Activated CD8-positive, alpha-beta T cell treated with anti-CD3 and anti-CD28 coated beads for 36 hours (primary cell): ENCODE data around the gene C16orf86. TPM values are rescaled to one million over a fixed set of nuclear protein-coding genes. Genes with fewer than 3 reads are reported as not detected.
A peak's percentile ranks its signal among the peaks of the same experiment; 100 is the strongest.

Source experiments
- ATAC-seq: fragments of 200-7000 bp; cut with Tn5 transposase; one replicate; pipeline ENCODE4 v1.10.0; 2021; ENCODE audit warnings: mild to moderate bottlenecking, moderate library complexity
- CTCF ChIA-PET: fragments of 350-600 bp; sonication (Branson Sonifier 250); formaldehyde crosslinking; loops from one replicate; lab custom pipeline; 2021; ENCODE audit warnings: antibody characterized with exemption; lab: Charles Lee
- POLR2A ChIA-PET: fragments of 350-600 bp; sonication (Branson Sonifier 250); formaldehyde crosslinking; loops from one replicate; lab custom pipeline; 2021; ENCODE audit warnings: antibody characterized with exemption; lab: Charles Lee
- DNase-seq: peaks from one replicate; pipeline ENCODE4 v3.0.0-alpha.2; 2020
- H3K27ac Mint-ChIP-seq: one replicate; pipeline ENCODE4 v1.8.0; 2021; ENCODE audit warnings: mild to moderate bottlenecking, mixed read lengths
- H3K27me3 Mint-ChIP-seq: one replicate; pipeline ENCODE4 v1.8.0; 2021; ENCODE audit warnings: mixed read lengths
- H3K36me3 Mint-ChIP-seq: one replicate; pipeline ENCODE4 v1.8.0; 2021; ENCODE audit warnings: low read depth, mixed read lengths
- H3K4me1 Mint-ChIP-seq: one replicate; pipeline ENCODE4 v1.8.0; 2021; ENCODE audit warnings: low read depth, mixed read lengths
- H3K4me3 Mint-ChIP-seq: one replicate; pipeline ENCODE4 v1.8.0; 2021; ENCODE audit warnings: mild to moderate bottlenecking, moderate library complexity, mixed read lengths
- H3K9me3 Mint-ChIP-seq: one replicate; pipeline ENCODE4 v1.8.0; 2021; ENCODE audit warnings: mixed read lengths
- CTCF ChIP-seq: fragments of 200-600 bp; IDR thresholded peaks from one replicate; pipeline ENCODE4 v1.8.0; 2022; ENCODE audit warnings: antibody characterized with exemption, mild to moderate bottlenecking
- intact Hi-C: fragments of 100-400 bp; cut with micrococcal nuclease; formaldehyde crosslinking; loops from one replicate; pipeline ENCODE4 v1.10.0; 2022
- total RNA-seq, 2 experiments: library from RNA; stranded (reverse); gene quantifications; one replicate each; pipeline ENCODE4 v1.2.3, GENCODE V29; 2021

C16orf86 gene
- total RNA-seq, 2 experiments from 2014 or later: 2.8 to 4.7 TPM

DNA sequence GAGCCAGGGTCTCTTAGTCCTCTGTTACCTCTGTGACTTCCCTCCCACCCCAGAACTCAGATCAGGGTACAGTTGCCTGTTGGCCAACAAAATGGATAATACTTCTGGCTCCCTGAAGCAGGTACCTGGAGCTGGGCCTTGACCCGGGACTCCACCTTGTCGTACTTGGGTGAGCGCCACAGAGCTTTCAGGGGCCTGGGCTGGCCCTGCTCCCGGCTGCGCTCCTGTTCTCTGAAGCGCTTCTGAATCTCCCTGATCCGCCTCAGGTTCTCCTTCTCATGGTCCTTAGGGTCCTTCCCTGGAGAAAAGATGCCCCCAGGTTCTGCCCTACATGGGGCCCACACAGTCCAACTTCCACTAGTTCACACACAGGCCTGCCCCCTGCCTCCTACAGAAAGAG lies 1.7 kb upstream of the C16orf86 start:
- intact Hi-C loops: loop anchor here (10.0 kb wide), 1 partner anchor 270 kb away; the partner anchor contains the start of genes CTRL and PSMB10
- H3K27me3 Mint-ChIP-seq: no peaks in the 10 kb centered on the region
- DNase-seq (no peak), ATAC-seq (no peak)
- ChIA-PET CTCF (interaction anchor here (0.6 to 14.7 kb wide), 7 partner anchors 20 to 184 kb away, joined by 3 to 154 read pairs (median 4); partner anchors contain the start of genes ATP6V0D1, CARMIL2, CTCF and RIPOR1), POLR2A (interaction anchor here (0.5 to 3.4 kb wide), 4 partner anchors 12 to 102 kb away, joined by 3 to 14 read pairs (median 4); partner anchors contain the start of gene CARMIL2)
- no peak overlapping the region for H3K27ac Mint-ChIP-seq
- H3K9me3 Mint-ChIP-seq: no peaks in the 10 kb centered on the region
- peak overlapping the region; percentile 15 for H3K4me3 Mint-ChIP-seq
- peaks cover 3% of the 10 kb centered on the region for H3K36me3 Mint-ChIP-seq
- peaks cover 19% of the 10 kb centered on the region for H3K4me1 Mint-ChIP-seq
- TF ChIP-seq CTCF: no peak

GRCh38 chr16:67665598-67665997 lies 1.0 kb upstream of the C16orf86 start:
- Mint-ChIP-seq H3K4me1 (peaks cover 19% of the 10 kb centered on the region), H3K27ac (no peak overlapping the region), H3K9me3 (no peaks in the 10 kb centered on the region), H3K4me3 (peak overlapping the region; percentile 76), H3K27me3 (no peaks in the 10 kb centered on the region), H3K36me3 (peaks cover 3% of the 10 kb centered on the region)
- intact Hi-C loops: loop anchor here (10.0 kb wide), 1 partner anchor 269 kb away; the partner anchor contains the start of genes CTRL and PSMB10
- ChIA-PET POLR2A (interaction anchor here (0.5 to 3.4 kb wide), 5 partner anchors 13 to 128 kb away, joined by 3 to 14 read pairs (median 4); partner anchors contain the start of gene CARMIL2), CTCF (interaction anchor here (0.7 to 14.7 kb wide), 6 partner anchors 21 to 151 kb away, joined by 3 to 154 read pairs (median 14); partner anchors contain the start of genes CARMIL2 and CTCF)
- ATAC-seq: no peak
- no peak for TF ChIP-seq CTCF
- DNase-seq: no peak

GRCh38 chr16:67666032-67666551 lies 522 bp upstream of the C16orf86 start:
- peaks cover 19% of the 10 kb centered on the region for H3K4me1 Mint-ChIP-seq
- CTCF ChIA-PET: interaction anchor here (1.0 to 14.7 kb wide), 9 partner anchors 21 to 185 kb away, joined by 3 to 154 read pairs (median 17); partner anchors contain the start of genes ATP6V0D1, CARMIL2 and CTCF
- peak; percentile 12 for ATAC-seq
- intact Hi-C loops: loop anchor here (10.0 kb wide), 1 partner anchor 269 kb away; the partner anchor contains the start of genes CTRL and PSMB10
- peak; percentile 33 for DNase-seq
- H3K4me3 Mint-ChIP-seq: peak overlapping the region; percentile 80
- no peak for TF ChIP-seq CTCF
- no peaks in the 10 kb centered on the region for H3K27me3 Mint-ChIP-seq
- H3K27ac Mint-ChIP-seq: peak overlapping the region; percentile 55
- H3K9me3 Mint-ChIP-seq: no peaks in the 10 kb centered on the region
- POLR2A ChIA-PET: interaction anchor here (1.3 to 3.4 kb wide), 3 partner anchors 17 to 129 kb away, joined by 4 to 14 read pairs (median 5); partner anchors contain the start of gene CARMIL2
- peaks cover 3% of the 10 kb centered on the region for H3K36me3 Mint-ChIP-seq

DNA sequence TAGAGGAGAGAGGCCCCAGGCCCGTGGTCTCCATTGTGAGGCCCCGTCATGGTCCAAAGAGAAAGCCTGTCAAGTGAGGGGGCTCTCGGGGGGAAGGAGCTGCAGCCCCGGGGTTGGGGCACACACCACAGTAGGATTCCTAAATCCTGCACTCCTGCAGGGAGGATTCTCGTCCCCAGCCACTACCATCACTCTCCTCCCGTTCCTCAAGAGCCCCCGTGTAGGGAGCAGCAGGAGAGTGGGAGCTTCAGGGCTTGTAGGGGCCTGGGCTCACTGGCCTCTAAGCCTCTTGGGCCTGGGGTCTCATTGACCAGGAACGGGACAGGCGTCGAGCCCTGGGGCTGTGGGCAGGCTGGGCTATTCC lies 821 bp downstream of the C16orf86 start:
- POLR2A ChIA-PET: interaction anchor here (0.9 to 3.4 kb wide), 7 partner anchors 13 to 185 kb away, joined by 3 to 14 read pairs (median 4); partner anchors contain the start of genes CARMIL2 and CTCF
- intact Hi-C loops: loop anchor here (10.0 kb wide), 1 partner anchor 267 kb away; the partner anchor contains the start of genes CTRL and PSMB10
- no peaks in the 10 kb centered on the region for H3K9me3 Mint-ChIP-seq
- no peak for ATAC-seq
- H3K4me3 Mint-ChIP-seq: peak overlapping the region; percentile 80
- peaks cover 11% of the 10 kb centered on the region for H3K4me1 Mint-ChIP-seq
- CTCF ChIA-PET: interaction anchor here (0.6 to 14.7 kb wide), 26 partner anchors 8 to 273 kb away, joined by 3 to 154 read pairs (median 4); partner anchors contain the start of genes ATP6V0D1, CARMIL2, CTCF and GFOD2
- H3K27me3 Mint-ChIP-seq: no peaks in the 10 kb centered on the region
- H3K36me3 Mint-ChIP-seq: peaks cover 3% of the 10 kb centered on the region
- no peak for TF ChIP-seq CTCF
- H3K27ac Mint-ChIP-seq: peak overlapping the region; percentile 73
- DNase-seq: no peak
